ENCODE data around the gene VASP.

DNA sequence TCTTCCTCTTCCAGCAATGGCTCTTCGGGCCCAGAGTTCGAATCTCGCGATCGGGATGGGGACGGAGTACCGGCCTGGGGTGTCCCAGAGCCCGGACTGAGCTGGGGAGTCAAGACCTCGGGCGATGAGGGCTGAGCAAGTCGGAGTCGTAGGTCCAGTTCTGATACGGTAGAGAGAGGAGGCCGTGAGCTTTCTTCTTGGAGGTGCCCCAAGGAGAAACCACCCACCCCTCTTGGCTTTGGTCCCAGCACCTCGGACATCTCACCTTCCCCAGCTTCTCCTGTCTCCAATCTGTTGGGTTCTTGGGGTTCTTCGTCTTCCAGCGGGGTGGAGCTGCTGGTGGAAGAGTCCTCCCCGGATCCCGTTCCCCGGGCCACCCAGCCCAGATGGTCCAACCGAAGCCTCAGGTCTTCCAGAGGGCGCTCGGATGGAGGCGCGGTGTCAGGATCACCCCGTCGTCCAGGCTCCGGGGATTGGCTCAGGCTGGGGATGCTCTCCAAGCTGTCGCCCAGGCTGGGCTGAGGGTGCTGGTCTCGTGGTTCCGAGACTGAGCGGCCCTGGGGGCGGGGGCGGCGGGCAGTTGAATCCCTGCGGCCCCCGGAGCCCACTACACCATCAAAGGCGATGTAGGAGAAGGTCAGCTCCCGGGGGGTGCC, 12.9 kb upstream of the VASP start:
- TF ChIP-seq POLR2AphosphoS5 (IDR thresholded peaks at IDR 0.05; ENCODE audit: low read depth) (no peak), EZH2 (IDR thresholded peaks at IDR 0.05; ENCODE audit: low read depth, unreplicated experiment) (no peak)
- TF ChIP-seq, protein P1, sequence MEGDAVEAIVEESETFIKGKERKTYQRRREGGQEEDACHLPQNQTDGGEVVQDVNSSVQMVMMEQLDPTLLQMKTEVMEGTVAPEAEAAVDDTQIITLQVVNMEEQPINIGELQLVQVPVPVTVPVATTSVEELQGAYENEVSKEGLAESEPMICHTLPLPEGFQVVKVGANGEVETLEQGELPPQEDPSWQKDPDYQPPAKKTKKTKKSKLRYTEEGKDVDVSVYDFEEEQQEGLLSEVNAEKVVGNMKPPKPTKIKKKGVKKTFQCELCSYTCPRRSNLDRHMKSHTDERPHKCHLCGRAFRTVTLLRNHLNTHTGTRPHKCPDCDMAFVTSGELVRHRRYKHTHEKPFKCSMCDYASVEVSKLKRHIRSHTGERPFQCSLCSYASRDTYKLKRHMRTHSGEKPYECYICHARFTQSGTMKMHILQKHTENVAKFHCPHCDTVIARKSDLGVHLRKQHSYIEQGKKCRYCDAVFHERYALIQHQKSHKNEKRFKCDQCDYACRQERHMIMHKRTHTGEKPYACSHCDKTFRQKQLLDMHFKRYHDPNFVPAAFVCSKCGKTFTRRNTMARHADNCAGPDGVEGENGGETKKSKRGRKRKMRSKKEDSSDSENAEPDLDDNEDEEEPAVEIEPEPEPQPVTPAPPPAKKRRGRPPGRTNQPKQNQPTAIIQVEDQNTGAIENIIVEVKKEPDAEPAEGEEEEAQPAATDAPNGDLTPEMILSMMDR (conservative IDR thresholded peaks at IDR 0.05; ENCODE audit: low read depth in 2 of 2) = no peak

Data from GM23338 (cell line).